Neural progenitor cell (in vitro differentiated cells): ENCODE data around the gene FLT4. TPM values are rescaled to one million over a fixed set of nuclear protein-coding genes. Genes with fewer than 3 reads are reported as not detected.

Experiments used
- DNase-seq: peaks from one replicate; pipeline ENCODE4 v3.0.0-alpha.2; 2016; ENCODE audit warnings: low spot score
- H2AFZ ChIP-seq: fragments of 200-600 bp; sonication (generic); replicated peaks from 2 replicates; pipeline ENCODE4 v1.6.1; 2016; ENCODE audit warnings: antibody characterized with exemption
- H3F3A ChIP-seq: fragments of 200-600 bp; sonication (generic); 2 replicates; pipeline ENCODE4 v1.6.1; 2016; ENCODE audit warnings: antibody characterized with exemption, low read depth
- H3K27ac ChIP-seq: fragments of 200-600 bp; sonication (generic); 2 replicates; pipeline ENCODE4 v1.5.1; 2016; ENCODE audit warnings: mild to moderate bottlenecking
- H3K27me3 ChIP-seq: fragments of 200-600 bp; sonication (generic); 2 replicates; pipeline ENCODE4 v1.6.1; 2016; ENCODE audit warnings: mild to moderate bottlenecking, moderate library complexity
- H3K36me3 ChIP-seq: fragments of 200-600 bp; sonication (generic); 2 replicates; pipeline ENCODE4 v1.5.1; 2016
- H3K4me1 ChIP-seq: fragments of 200-600 bp; sonication (generic); 2 replicates; pipeline ENCODE4 v1.6.1; 2016; ENCODE audit warnings: mixed run types
- H3K4me2 ChIP-seq: fragments of 200-600 bp; sonication (generic); 2 replicates; pipeline ENCODE4 v1.6.1; 2016
- H3K4me3 ChIP-seq: fragments of 200-600 bp; sonication (generic); 2 replicates; pipeline ENCODE4 v1.5.1; 2016
- H3K79me2 ChIP-seq: fragments of 200-600 bp; sonication (generic); 2 replicates; pipeline ENCODE4 v1.6.1; 2016; ENCODE audit warnings: low read depth
- H3K9ac ChIP-seq: fragments of 200-600 bp; sonication (generic); 2 replicates; pipeline ENCODE4 v1.6.1; 2016
- H3K9me3 ChIP-seq: fragments of 200-600 bp; sonication (generic); 2 replicates; pipeline ENCODE4 v1.5.1; 2016; ENCODE audit warnings: low read depth
- H4K20me1 ChIP-seq: fragments of 200-600 bp; sonication (generic); 2 replicates; pipeline ENCODE4 v1.6.1; 2016; ENCODE audit warnings: low read depth
- H3K27ac Mint-ChIP-seq: 3 replicates; pipeline ENCODE4 v1.8.0; 2021; ENCODE audit warnings: mixed read lengths
- H3K27me3 Mint-ChIP-seq: 2 replicates; pipeline ENCODE4 v1.8.0; 2022; ENCODE audit warnings: low read depth, mild to moderate bottlenecking, inconsistent platforms, moderate library complexity, mixed read lengths; ENCODE audit not compliant: insufficient read depth
- H3K36me3 Mint-ChIP-seq: 3 replicates; pipeline ENCODE4 v1.8.0; 2021; ENCODE audit warnings: mixed read lengths
- H3K4me1 Mint-ChIP-seq: 3 replicates; pipeline ENCODE4 v1.8.0; 2021; ENCODE audit warnings: mixed read lengths
- H3K4me3 Mint-ChIP-seq: 3 replicates; pipeline ENCODE4 v1.8.0; 2021; ENCODE audit warnings: mild to moderate bottlenecking, moderate library complexity, mixed read lengths
- H3K9me3 Mint-ChIP-seq: 3 replicates; pipeline ENCODE4 v1.8.0; 2020; ENCODE audit warnings: mixed read lengths
- EZH2 ChIP-seq: fragments of 200-600 bp; sonication (generic); IDR thresholded peaks from 2 replicates; pipeline ENCODE4 v1.6.1; 2017; ENCODE audit warnings: antibody characterized with exemption, mild to moderate bottlenecking, moderate library complexity
- EZH2phosphoT487 ChIP-seq: fragments of 200-600 bp; sonication (generic); IDR thresholded peaks from 2 replicates; pipeline ENCODE4 v1.6.1; 2017; ENCODE audit warnings: antibody characterized with exemption
- total RNA-seq: library from RNA; depleted of rRNA; stranded (reverse); fragments of >200 nt; gene quantifications from 2 replicates; pipeline ENCODE4 v1.2.3, GENCODE V29; 2015; ENCODE audit warnings: low replicate concordance
- TF ChIP-seq, protein P1 (sequence below): fragments of 200-600 bp; sonication (generic); IDR thresholded peaks from 2 replicates; pipeline ENCODE4 v1.5.1; 2017; ENCODE audit warnings: antibody characterized with exemption, mild to moderate bottlenecking

Gene FLT4
- total RNA-seq, 1 donor from 2014 or later: 2.3 TPM

- peaks cover 40% of the 10 kb centered on the region for H3K27me3 ChIP-seq
- Mint-ChIP-seq H3K4me3 (no peak overlapping the region), H3K27me3 (peaks cover 19% of the 10 kb centered on the region), H3K9me3 (peaks cover 13% of the 10 kb centered on the region), H3K4me1 (no peaks in the 10 kb centered on the region), H3K27ac (no peak overlapping the region), H3K36me3 (peaks cover 5% of the 10 kb centered on the region)
- H4K20me1 ChIP-seq: no peaks in the 10 kb centered on the region
- H3K4me1 ChIP-seq: no peaks in the 10 kb centered on the region
- H2AFZ ChIP-seq: no peak overlapping the region
- no peaks in the 10 kb centered on the region for H3K79me2 ChIP-seq
- peaks cover 6% of the 10 kb centered on the region for H3F3A ChIP-seq
- DNase-seq: no peak
- no peak overlapping the region for H3K4me3 ChIP-seq
- H3K4me2 ChIP-seq: no peak overlapping the region
- no peaks in the 10 kb centered on the region for H3K36me3 ChIP-seq
- TF ChIP-seq, protein P1, sequence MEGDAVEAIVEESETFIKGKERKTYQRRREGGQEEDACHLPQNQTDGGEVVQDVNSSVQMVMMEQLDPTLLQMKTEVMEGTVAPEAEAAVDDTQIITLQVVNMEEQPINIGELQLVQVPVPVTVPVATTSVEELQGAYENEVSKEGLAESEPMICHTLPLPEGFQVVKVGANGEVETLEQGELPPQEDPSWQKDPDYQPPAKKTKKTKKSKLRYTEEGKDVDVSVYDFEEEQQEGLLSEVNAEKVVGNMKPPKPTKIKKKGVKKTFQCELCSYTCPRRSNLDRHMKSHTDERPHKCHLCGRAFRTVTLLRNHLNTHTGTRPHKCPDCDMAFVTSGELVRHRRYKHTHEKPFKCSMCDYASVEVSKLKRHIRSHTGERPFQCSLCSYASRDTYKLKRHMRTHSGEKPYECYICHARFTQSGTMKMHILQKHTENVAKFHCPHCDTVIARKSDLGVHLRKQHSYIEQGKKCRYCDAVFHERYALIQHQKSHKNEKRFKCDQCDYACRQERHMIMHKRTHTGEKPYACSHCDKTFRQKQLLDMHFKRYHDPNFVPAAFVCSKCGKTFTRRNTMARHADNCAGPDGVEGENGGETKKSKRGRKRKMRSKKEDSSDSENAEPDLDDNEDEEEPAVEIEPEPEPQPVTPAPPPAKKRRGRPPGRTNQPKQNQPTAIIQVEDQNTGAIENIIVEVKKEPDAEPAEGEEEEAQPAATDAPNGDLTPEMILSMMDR: no peak
- no peak for TF ChIP-seq EZH2phosphoT487
- no peak for TF ChIP-seq EZH2
- H3K27ac ChIP-seq: no peak overlapping the region
- no peaks in the 10 kb centered on the region for H3K9me3 ChIP-seq
- no peak overlapping the region for H3K9ac ChIP-seq
These were observed 65.7 kb downstream of the FLT4 start for GRCh38 chr5:180583738-180584137.

- H3K4me1 Mint-ChIP-seq: no peaks in the 10 kb centered on the region
These were observed 68.7 kb downstream of the FLT4 start for GRCh38 chr5:180580681-180581080.

DNA sequence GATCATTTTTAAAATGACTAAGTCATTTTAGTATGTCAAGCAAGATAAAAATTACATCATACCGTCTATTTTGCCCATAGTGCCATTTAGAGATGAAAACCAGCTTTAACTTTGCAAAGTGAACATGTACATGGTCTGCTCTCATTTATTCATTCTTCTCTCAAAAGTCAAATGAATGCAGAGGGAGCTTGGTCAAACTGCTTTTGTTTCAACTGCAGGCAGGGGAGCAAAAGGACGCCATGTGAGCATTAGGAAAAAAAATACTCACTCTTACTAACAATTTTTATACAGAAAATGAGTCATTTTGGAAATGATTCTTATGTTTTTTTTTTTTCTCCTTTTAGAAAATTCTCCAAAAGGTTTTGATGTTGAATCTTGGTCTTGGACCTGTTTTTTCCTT lies 73.8 kb downstream of the FLT4 start:
- Histone ChIP-seq H3F3A (peaks cover 3% of the 10 kb centered on the region), H3K36me3 (peaks cover 19% of the 10 kb centered on the region), H3K79me2 (no peaks in the 10 kb centered on the region), H3K9ac (no peak overlapping the region), H3K4me3 (no peak overlapping the region), H4K20me1 (peaks cover 4% of the 10 kb centered on the region), H3K4me2 (no peak overlapping the region), H3K27me3 (no peaks in the 10 kb centered on the region), H2AFZ (no peak overlapping the region), H3K9me3 (no peaks in the 10 kb centered on the region), H3K4me1 (no peaks in the 10 kb centered on the region), H3K27ac (no peak overlapping the region)
- no peak for DNase-seq
- Mint-ChIP-seq H3K27me3 (no peaks in the 10 kb centered on the region), H3K4me1 (no peaks in the 10 kb centered on the region), H3K9me3 (no peaks in the 10 kb centered on the region), H3K4me3 (no peak overlapping the region), H3K36me3 (peaks cover 33% of the 10 kb centered on the region), H3K27ac (no peak overlapping the region)
- TF ChIP-seq EZH2phosphoT487 (no peak), EZH2 (no peak)
- TF ChIP-seq, protein P1: no peak

More at GRCh38 chr5:180580681-180581080, 68.7 kb downstream of the FLT4 start:
- Mint-ChIP-seq H3K27me3 (peaks cover 3% of the 10 kb centered on the region), H3K36me3 (peaks cover 18% of the 10 kb centered on the region), H3K27ac (no peak overlapping the region), H3K4me3 (no peak overlapping the region), H3K9me3 (peaks cover 6% of the 10 kb centered on the region)
- no peaks in the 10 kb centered on the region for H3K4me1 ChIP-seq
- no peak for TF ChIP-seq EZH2
- TF ChIP-seq, protein P1: no peak
- no peak for TF ChIP-seq EZH2phosphoT487
- no peak overlapping the region for H3K4me2 ChIP-seq
- H3K79me2 ChIP-seq: no peaks in the 10 kb centered on the region
- no peak overlapping the region for H2AFZ ChIP-seq
- no peak for DNase-seq
- peak overlapping the region; percentile 37 for H3K27ac ChIP-seq
- H3K36me3 ChIP-seq: peaks cover 13% of the 10 kb centered on the region
- H3K9me3 ChIP-seq: no peaks in the 10 kb centered on the region
- H3K27me3 ChIP-seq: peaks cover 10% of the 10 kb centered on the region
- no peak overlapping the region for H3K9ac ChIP-seq
- peaks cover 6% of the 10 kb centered on the region for H3F3A ChIP-seq
- no peaks in the 10 kb centered on the region for H4K20me1 ChIP-seq
- H3K4me3 ChIP-seq: no peak overlapping the region
